AG04449 (cell line): ENCODE data around the gene WDR26.
A peak's percentile ranks its signal among the peaks of the same experiment; 100 is the strongest.
"Not testable (repeated sequence)": the region's sequence is repeated elsewhere in the genome, so short reads cannot be mapped to it uniquely, and the experiment has no call there.

Experiments
- CTCF ChIA-PET: fragments of 350-600 bp; formaldehyde crosslinking; extraction: SDS; loops from one replicate; lab custom pipeline; 2021; ENCODE audit warnings: antibody characterized with exemption; lab: Yijun Ruan, JAX
- POLR2A ChIA-PET: fragments of 400-600, 350-600 bp; formaldehyde crosslinking; extraction: SDS; loops from one replicate; lab custom pipeline; 2020; ENCODE audit warnings: antibody characterized with exemption, inconsistent platforms; lab: Yijun Ruan, JAX
- DNase-seq: peaks from one replicate; pipeline ENCODE4 v3.0.0-alpha.2; 2010; ENCODE audit warnings: low read depth, low spot score
- H3K4me3 ChIP-seq: 2 replicates; pipeline ENCODE4 v1.5.1; 2011; ENCODE audit warnings: low read depth, mild to moderate bottlenecking, control low read depth, low read length
- CTCF ChIP-seq: IDR thresholded peaks from one replicate; pipeline ENCODE4 v1.5.1; 2011; ENCODE audit warnings: mild to moderate bottlenecking, moderate library complexity, low read length, control low read depth, inconsistent platforms; ENCODE audit not compliant: insufficient read depth; ENCODE audit errors: missing control alignments

The WDR26 gene

GRCh38 chr1:224357626-224358124 lies 76.9 kb downstream of the WDR26 start:
- peak overlapping the region; percentile 89 for H3K4me3 ChIP-seq
- no peak for DNase-seq
- ChIA-PET CTCF (interaction anchor here (0.5 to 1.7 kb wide), 3 partner anchors 23 to 511 kb away, joined by 3 to 8 read pairs (median 7); no protein-coding TSS in a partner anchor), POLR2A (no interaction called here)
- TF ChIP-seq CTCF = no peak

GRCh38 chr1:224356685-224357625 lies 77.6 kb downstream of the WDR26 start, which contains the start of gene CNIH4:
CNIH4 (plus strand) TSS chr1:224356879; CDS start chr1:224356925, 46 bp downstream.
- peak; percentile 79 for DNase-seq
- no peak for TF ChIP-seq CTCF
- ChIA-PET CTCF (interaction anchor here (0.5 to 1.7 kb wide), 4 partner anchors 22 to 510 kb away, joined by 3 to 8 read pairs (median 5); no protein-coding TSS in a partner anchor), POLR2A (interaction anchor here (0.6 kb wide), 1 partner anchor 27 kb away, joined by 3 read pairs; no protein-coding TSS in a partner anchor)
- peak within 1 kb of the TSS; percentile 89 for H3K4me3 ChIP-seq

- no peak overlapping the region for H3K4me3 ChIP-seq
- no peak for DNase-seq
- ChIA-PET CTCF (interaction anchor here (1.1 kb wide), 1 partner anchor 103 kb away, joined by 4 read pairs; no protein-coding TSS in a partner anchor), POLR2A (no interaction called here)
- no peak for TF ChIP-seq CTCF
Observed at GRCh38 chr1:224353975-224354925, 80.3 kb downstream of the WDR26 start.

- CTCF ChIA-PET = interaction anchor here (1.1 kb wide), 1 partner anchor 20 kb away, joined by 3 read pairs; no protein-coding TSS in a partner anchor
- POLR2A ChIA-PET, DNase-seq, H3K4me3 ChIP-seq: not testable (repeated sequence)
Observed at GRCh38 chr1:224352436-224353085, 82.0 kb downstream of the WDR26 start.

GRCh38 chr1:224349716-224350115 lies 84.9 kb downstream of the WDR26 start:
- H3K4me3 ChIP-seq, DNase-seq, POLR2A ChIA-PET: not testable (repeated sequence)
- CTCF ChIA-PET = interaction anchor here (2.7 kb wide), 1 partner anchor 16 kb away, joined by 14 read pairs; no protein-coding TSS in a partner anchor

GRCh38 chr1:224348137-224348536 lies 86.5 kb downstream of the WDR26 start:
- H3K4me3 ChIP-seq = no peak overlapping the region
- POLR2A ChIA-PET = no interaction called here
- no peak for DNase-seq
- no peak for TF ChIP-seq CTCF
- CTCF ChIA-PET = no interaction called here
